BLaER1 treated with 17β-estradiol and CSF1 and Interleukin-3, amounts not matched to agents 10 nM and 100 nM (cell line): ENCODE data around the gene SV2C.
A peak's percentile ranks its signal among the peaks of the same experiment; 100 is the strongest.

Experiments used
- H3K27ac ChIP-seq, 11 experiments: shearing (Covaris generic); formaldehyde crosslinking; 2 replicates each; pipeline ENCODE4 v1.8.1; 2022
- H3K27me3 ChIP-seq, 11 experiments: shearing (Covaris generic); formaldehyde crosslinking; 2 replicates each; pipeline ENCODE4 v1.8.1; 2022
- H3K36me3 ChIP-seq, 11 experiments: shearing (Covaris generic); formaldehyde crosslinking; 2 replicates each; pipeline ENCODE4 v1.8.1; 2022
- H3K4me1 ChIP-seq, 10 experiments: shearing (Covaris generic); formaldehyde crosslinking; 2 replicates each; pipeline ENCODE4 v1.8.1; 2022
- H3K4me2 ChIP-seq, 11 experiments: shearing (Covaris generic); formaldehyde crosslinking; 2 replicates each; pipeline ENCODE4 v1.8.1; 2022
- H3K4me3 ChIP-seq, 10 experiments: shearing (Covaris generic); formaldehyde crosslinking; 2 replicates each; pipeline ENCODE4 v1.8.1; 2022
- H3K9ac ChIP-seq, 11 experiments: shearing (Covaris generic); formaldehyde crosslinking; 2 replicates each; pipeline ENCODE4 v1.8.1; 2022
- H3K9me3 ChIP-seq, 11 experiments: shearing (Covaris generic); formaldehyde crosslinking; replicated peaks in 1 of 11; 2 replicates each; pipeline ENCODE4 v1.8.1; 2022
- H4K20me1 ChIP-seq, 11 experiments: shearing (Covaris generic); formaldehyde crosslinking; 2 replicates each; pipeline ENCODE4 v1.8.1; 2022
- Cebpa-rat ChIP-seq, 11 experiments: shearing (Covaris generic); IDR thresholded peaks; 2 replicates each; pipeline ENCODE4 v1.8.1; 2022

SV2C gene

GRCh38 chr5:76192837-76193236 is 109.7 kb downstream of the SV2C start:
- TF ChIP-seq Cebpa-rat (IDR thresholded peaks at IDR 0.05): no peak
- no peak overlapping the region for H3K27ac ChIP-seq
- H3K9ac ChIP-seq: no peak overlapping the region
- H3K4me2 ChIP-seq: no peak overlapping the region
- no peak overlapping the region for H3K4me3 ChIP-seq
- H3K9me3 ChIP-seq: peaks cover 0 to 12% (median 0%) of the 10 kb centered on the region in 11 experiments; a peak in 2 of 22 replicates
- no peaks in the 10 kb centered on the region for H3K27me3 ChIP-seq
- no peaks in the 10 kb centered on the region; a peak in 1 of 20 replicates for H3K4me1 ChIP-seq
- no peaks in the 10 kb centered on the region for H3K36me3 ChIP-seq
- H4K20me1 ChIP-seq: no peaks in the 10 kb centered on the region

GRCh38 chr5:76193635-76194034 is 110.5 kb downstream of the SV2C start:
- TF ChIP-seq Cebpa-rat (IDR thresholded peaks at IDR 0.05): no peak
- peaks cover 0 to under 1% (median 0%) of the 10 kb centered on the region in 10 experiments; a peak in 1 of 20 replicates for H3K4me1 ChIP-seq
- no peak overlapping the region for H3K4me3 ChIP-seq
- no peaks in the 10 kb centered on the region for H3K36me3 ChIP-seq
- H3K9ac ChIP-seq: no peak overlapping the region
- H3K27me3 ChIP-seq: no peaks in the 10 kb centered on the region
- H3K4me2 ChIP-seq: no peak overlapping the region
- H3K9me3 ChIP-seq: peaks cover 0 to 12% (median 0%) of the 10 kb centered on the region in 11 experiments; a peak in 2 of 22 replicates
- no peaks in the 10 kb centered on the region for H4K20me1 ChIP-seq
- no peak overlapping the region for H3K27ac ChIP-seq

GRCh38 chr5:76194340-76194739 is 111.2 kb downstream of the SV2C start:
- H3K27ac ChIP-seq: no peak overlapping the region
- no peak overlapping the region for H3K4me3 ChIP-seq
- no peaks in the 10 kb centered on the region for H3K27me3 ChIP-seq
- H3K9ac ChIP-seq: no peak overlapping the region
- H3K4me1 ChIP-seq: peaks cover 0 to 7% (median 3%) of the 10 kb centered on the region in 10 experiments; a peak in 14 of 20 replicates
- H3K36me3 ChIP-seq: no peaks in the 10 kb centered on the region
- peaks cover 0 to 12% (median 0%) of the 10 kb centered on the region in 11 experiments; a peak in 2 of 22 replicates for H3K9me3 ChIP-seq
- H3K4me2 ChIP-seq: no peak overlapping the region
- H4K20me1 ChIP-seq: no peaks in the 10 kb centered on the region
- no peak for TF ChIP-seq Cebpa-rat (IDR thresholded peaks at IDR 0.05)

- no peak for TF ChIP-seq Cebpa-rat (IDR thresholded peaks at IDR 0.05)
- Histone ChIP-seq H3K36me3 (no peaks in the 10 kb centered on the region), H3K4me1 (peaks cover 0 to 14% (median 9%) of the 10 kb centered on the region in 10 experiments; a peak in 15 of 20 replicates), H3K9ac (no peak overlapping the region), H3K9me3 (no peaks in the 10 kb centered on the region), H3K4me3 (no peak overlapping the region), H3K27me3 (no peaks in the 10 kb centered on the region), H3K27ac (no peak overlapping the region), H4K20me1 (no peaks in the 10 kb centered on the region), H3K4me2 (no peak overlapping the region)
These were observed 113.3 kb downstream of the SV2C start for GRCh38 chr5:76196457-76196856.

- no peak overlapping the region for H3K27ac ChIP-seq
- H3K4me3 ChIP-seq: no peak overlapping the region
- no peaks in the 10 kb centered on the region for H3K27me3 ChIP-seq
- H3K9ac ChIP-seq: no peak overlapping the region
- TF ChIP-seq Cebpa-rat (IDR thresholded peaks at IDR 0.05): no peak
- H3K9me3 ChIP-seq: no peaks in the 10 kb centered on the region
- no peaks in the 10 kb centered on the region for H4K20me1 ChIP-seq
- H3K4me1 ChIP-seq: peaks cover 0 to 14% (median 9%) of the 10 kb centered on the region in 10 experiments; a peak in 15 of 20 replicates
- no peaks in the 10 kb centered on the region for H3K36me3 ChIP-seq
- H3K4me2 ChIP-seq: no peak overlapping the region
These were observed 113.8 kb downstream of the SV2C start for GRCh38 chr5:76196886-76197489.

GRCh38 chr5:76197726-76198125 is 114.5 kb downstream of the SV2C start:
- no peak for TF ChIP-seq Cebpa-rat (IDR thresholded peaks at IDR 0.05)
- H3K27me3 ChIP-seq: no peaks in the 10 kb centered on the region
- H3K4me2 ChIP-seq: no peak overlapping the region

GRCh38 chr5:76199336-76200318 is 116.4 kb downstream of the SV2C start:
- H3K4me1 ChIP-seq: peaks cover 0 to 14% (median 9%) of the 10 kb centered on the region in 10 experiments; a peak in 15 of 20 replicates
- no peak overlapping the region for H3K9ac ChIP-seq
- no peaks in the 10 kb centered on the region for H4K20me1 ChIP-seq
- TF ChIP-seq Cebpa-rat (IDR thresholded peaks at IDR 0.05): no peak
- no peaks in the 10 kb centered on the region for H3K9me3 ChIP-seq
- peak overlapping the region in 3 of 11 experiments; percentile 11 to 39 (median 31); a peak in 4 of 22 replicates for H3K27ac ChIP-seq
- no peaks in the 10 kb centered on the region for H3K36me3 ChIP-seq
- H3K27me3 ChIP-seq: no peaks in the 10 kb centered on the region
- H3K4me2 ChIP-seq: peak overlapping the region in 9 of 11 experiments; percentile 6 to 62 (median 35); a peak in 13 of 22 replicates
- no peak overlapping the region for H3K4me3 ChIP-seq

More at GRCh38 chr5:76197726-76198125, 114.5 kb downstream of the SV2C start:
- no peaks in the 10 kb centered on the region for H4K20me1 ChIP-seq
- H3K9ac ChIP-seq: no peak overlapping the region
- H3K9me3 ChIP-seq: no peaks in the 10 kb centered on the region
- H3K27ac ChIP-seq: no peak overlapping the region
- no peak overlapping the region for H3K4me3 ChIP-seq
- H3K4me1 ChIP-seq: peaks cover 0 to 14% (median 9%) of the 10 kb centered on the region in 10 experiments; a peak in 15 of 20 replicates
- no peaks in the 10 kb centered on the region for H3K36me3 ChIP-seq

- H3K4me3 ChIP-seq: no peak overlapping the region
- no peak for TF ChIP-seq Cebpa-rat (IDR thresholded peaks at IDR 0.05)
- H3K9me3 ChIP-seq: no peaks in the 10 kb centered on the region
- no peaks in the 10 kb centered on the region for H4K20me1 ChIP-seq
- H3K27me3 ChIP-seq: no peaks in the 10 kb centered on the region
- no peaks in the 10 kb centered on the region for H3K36me3 ChIP-seq
- H3K4me1 ChIP-seq: peaks cover 0 to 20% (median 9%) of the 10 kb centered on the region in 10 experiments; a peak in 15 of 20 replicates
- no peak overlapping the region for H3K4me2 ChIP-seq
- H3K27ac ChIP-seq: no peak overlapping the region
- no peak overlapping the region for H3K9ac ChIP-seq
These were observed 119.0 kb downstream of the SV2C start for GRCh38 chr5:76202182-76202581.

- no peaks in the 10 kb centered on the region for H3K27me3 ChIP-seq
- H3K4me1 ChIP-seq: peaks cover 0 to 19% (median 7%) of the 10 kb centered on the region in 10 experiments; a peak in 15 of 20 replicates
- H3K9me3 ChIP-seq: peaks cover 0 to 4% (median 0%) of the 10 kb centered on the region in 11 experiments; a peak in 2 of 22 replicates
- no peaks in the 10 kb centered on the region for H3K36me3 ChIP-seq
- H3K4me2 ChIP-seq: no peak overlapping the region
- H3K27ac ChIP-seq: no peak overlapping the region
- H4K20me1 ChIP-seq: no peaks in the 10 kb centered on the region
- H3K9ac ChIP-seq: no peak overlapping the region
- H3K4me3 ChIP-seq: no peak overlapping the region
- no peak for TF ChIP-seq Cebpa-rat (IDR thresholded peaks at IDR 0.05)
These were observed 121.0 kb downstream of the SV2C start for GRCh38 chr5:76204191-76204590.
